GM23338 (cell line): Measurements from ENCODE around the gene SPECC1. TPM values are rescaled to one million over a fixed set of nuclear protein-coding genes. Genes with fewer than 3 reads are reported as not detected.

Experiments used
- ATAC-seq: fragments of 200-7000 bp; cut with Tn5 transposase; 3 replicates; pipeline ENCODE4 v1.9.1; 2020
- DNase-seq: peaks from one replicate; pipeline ENCODE4 v3.0.0-alpha.2; 2015; ENCODE audit warnings: low spot score
- H2AFZ ChIP-seq: fragments of 200-600 bp; sonication (generic); 2 replicates; pipeline ENCODE4 v1.8.0; 2016; ENCODE audit warnings: antibody characterized with exemption, mild to moderate bottlenecking, moderate library complexity
- H3F3A ChIP-seq: fragments of 200-600 bp; sonication (generic); replicated peaks from 2 replicates; pipeline ENCODE4 v1.8.0; 2017; ENCODE audit warnings: antibody characterized with exemption, mixed run types, low read depth
- H3K27ac ChIP-seq: fragments of 200-600 bp; sonication (generic); 2 replicates; pipeline ENCODE4 v1.6.1; 2016; ENCODE audit warnings: low read depth
- H3K27me3 ChIP-seq: fragments of 200-600 bp; sonication (generic); 2 replicates; pipeline ENCODE4 v1.8.0; 2016; ENCODE audit warnings: mild to moderate bottlenecking, mixed run types, moderate library complexity; ENCODE audit not compliant: insufficient read depth
- H3K36me3 ChIP-seq: fragments of 200-600 bp; sonication (generic); 2 replicates; pipeline ENCODE4 v1.8.0; 2016; ENCODE audit warnings: mild to moderate bottlenecking; ENCODE audit not compliant: insufficient read depth
- H3K4me1 ChIP-seq: fragments of 200-600 bp; sonication (generic); 2 replicates; pipeline ENCODE4 v1.8.0; 2016; ENCODE audit warnings: mild to moderate bottlenecking, moderate library complexity; ENCODE audit not compliant: insufficient read depth
- H3K4me2 ChIP-seq: fragments of 200-600 bp; sonication (generic); 2 replicates; pipeline ENCODE4 v1.7.1; 2017; ENCODE audit warnings: mixed run types
- H3K4me3 ChIP-seq: fragments of 200-600 bp; sonication (generic); 2 replicates; pipeline ENCODE4 v1.6.1; 2016; ENCODE audit warnings: mixed run types
- H3K79me2 ChIP-seq: fragments of 200-600 bp; sonication (generic); replicated peaks from 2 replicates; pipeline ENCODE4 v1.8.0; 2017; ENCODE audit warnings: mild to moderate bottlenecking; ENCODE audit not compliant: insufficient read depth
- H3K9me2 ChIP-seq: fragments of 200-600 bp; sonication (generic); 2 replicates; pipeline ENCODE4 v1.8.0; 2017; ENCODE audit not compliant: insufficient read depth
- H4K20me1 ChIP-seq: fragments of 200-600 bp; sonication (generic); replicated peaks from 2 replicates; pipeline ENCODE4 v1.8.0; 2017; ENCODE audit warnings: mild to moderate bottlenecking; ENCODE audit not compliant: insufficient read depth
- H3K27ac Mint-ChIP-seq: 2 replicates; pipeline ENCODE4 v1.8.0; 2020; ENCODE audit warnings: inconsistent platforms, mild to moderate bottlenecking, moderate library complexity, mixed read lengths
- H3K27me3 Mint-ChIP-seq: 3 replicates; pipeline ENCODE4 v1.8.0; 2022; ENCODE audit warnings: low read depth, mild to moderate bottlenecking, moderate library complexity, mixed read lengths, inconsistent platforms; ENCODE audit not compliant: insufficient read depth, poor library complexity
- H3K36me3 Mint-ChIP-seq: 3 replicates; pipeline ENCODE4 v1.8.0; 2021; ENCODE audit warnings: low read depth, mild to moderate bottlenecking, inconsistent platforms, moderate library complexity, mixed read lengths
- H3K4me1 Mint-ChIP-seq: 3 replicates; pipeline ENCODE4 v1.8.0; 2020; ENCODE audit warnings: mild to moderate bottlenecking, inconsistent platforms, mixed read lengths
- H3K4me3 Mint-ChIP-seq: 3 replicates; pipeline ENCODE4 v1.8.0; 2021; ENCODE audit warnings: moderate library complexity, mild to moderate bottlenecking, inconsistent platforms, mixed read lengths
- H3K9me3 Mint-ChIP-seq: 3 replicates; pipeline ENCODE4 v1.8.0; 2020; ENCODE audit warnings: moderate library complexity, mild to moderate bottlenecking, inconsistent platforms, mixed read lengths
- CREB1 ChIP-seq: fragments of 250-450 bp; sonication (Bioruptor Pico); IDR thresholded peaks from 2 replicates; pipeline ENCODE4 v1.5.0; 2020; ENCODE audit warnings: low read depth, mild to moderate bottlenecking, moderate library complexity
- CTCF ChIP-seq, 2 experiments: fragments of 200-600 bp in 1 of 2; sonication (generic) in 1 of 2; conservative IDR thresholded peaks; 2 replicates each; pipeline versions ENCODE4 v1.5.1 to v1.6.1; 2016 to 2017; ENCODE audit warnings: antibody characterized with exemption in 2 of 2, low read depth in 2 of 2, mild to moderate bottlenecking in 2 of 2, moderate library complexity in 1 of 2
- EZH2 ChIP-seq: fragments of 200-600 bp; sonication (generic); IDR thresholded peaks from one replicate; pipeline ENCODE4 v1.8.0; 2017; ENCODE audit warnings: antibody characterized with exemption, mild to moderate bottlenecking, low read depth; ENCODE audit not compliant: unreplicated experiment
- EZH2phosphoT487 ChIP-seq: fragments of 200-600 bp; sonication (generic); IDR thresholded peaks from one replicate; pipeline ENCODE4 v1.8.1; 2018; ENCODE audit warnings: antibody characterized with exemption; ENCODE audit not compliant: unreplicated experiment
- JUNB ChIP-seq: IDR thresholded peaks from one replicate; pipeline ENCODE4 v1.6.1; 2016; ENCODE audit warnings: antibody characterized with exemption; ENCODE audit not compliant: unreplicated experiment
- NANOG ChIP-seq: IDR thresholded peaks from 2 replicates; pipeline ENCODE4 v1.6.1; 2016; ENCODE audit warnings: antibody characterized with exemption, borderline replicate concordance
- POLR2AphosphoS5 ChIP-seq: IDR thresholded peaks from 2 replicates; pipeline ENCODE4 v1.6.1; 2016; ENCODE audit warnings: antibody characterized with exemption, low read depth
- STAT1 ChIP-seq: IDR thresholded peaks from one replicate; pipeline ENCODE4 v1.6.1; 2016; ENCODE audit warnings: antibody characterized with exemption; ENCODE audit not compliant: unreplicated experiment
- ZNF114 ChIP-seq: fragments of 250-450 bp; sonication (Bioruptor Pico); IDR thresholded peaks from 2 replicates; pipeline ENCODE4 v1.5.0; 2020; ENCODE audit warnings: mild to moderate bottlenecking, moderate library complexity
- ZNF331 ChIP-seq: fragments of 250-450 bp; sonication (Bioruptor Pico); IDR thresholded peaks from 2 replicates; pipeline ENCODE4 v1.5.0; 2020; ENCODE audit warnings: low read depth, mild to moderate bottlenecking, moderate library complexity
- ZNF462 ChIP-seq: fragments of 250-450 bp; sonication (Bioruptor Pico); IDR thresholded peaks from 2 replicates; pipeline ENCODE4 v1.5.0; 2020; ENCODE audit warnings: mild to moderate bottlenecking, moderate library complexity
- polyA plus RNA-seq: library from polyadenylated mRNA; unstranded; fragments of >200 nt; fragmentation: Nextera tagmentation; extraction: Ambion mirVana; gene quantifications from 2 replicates; pipeline ENCODE4 v1.2.1, GENCODE V29; 2016
- total RNA-seq: library from RNA; depleted of rRNA; stranded (reverse); fragments of >200 nt; shearing (Covaris generic); gene quantifications from 2 replicates; pipeline ENCODE4 v1.2.3, GENCODE V29; 2014
- TF ChIP-seq, protein P1 (sequence below): IDR thresholded peaks from 2 replicates; pipeline ENCODE4 v1.6.1; 2016; ENCODE audit warnings: antibody characterized with exemption
- TF ChIP-seq, protein P2 (sequence below): IDR thresholded peaks from one replicate; pipeline ENCODE4 v1.6.1; 2018; ENCODE audit warnings: antibody characterized with exemption; ENCODE audit not compliant: unreplicated experiment

The SPECC1 gene
- total and polyA plus RNA-seq, 2 experiments from 2014 or later: 42.6 to 101 TPM

- H3K79me2 ChIP-seq: no peaks in the 10 kb centered on the region
- H3K9me2 ChIP-seq: no peaks in the 10 kb centered on the region
- H3K4me3 Mint-ChIP-seq: no peak overlapping the region
- DNase-seq: no peak
- no peaks in the 10 kb centered on the region for H4K20me1 ChIP-seq
- no peak overlapping the region for H3K27ac Mint-ChIP-seq
- H3K36me3 ChIP-seq: no peaks in the 10 kb centered on the region
- no peaks in the 10 kb centered on the region for H3F3A ChIP-seq
- no peak overlapping the region for H3K4me2 ChIP-seq
- no peak overlapping the region for H3K27ac ChIP-seq
- H3K27me3 Mint-ChIP-seq: no peaks in the 10 kb centered on the region
- no peaks in the 10 kb centered on the region for H3K27me3 ChIP-seq
- H3K4me3 ChIP-seq: no peak overlapping the region
- H3K9me3 Mint-ChIP-seq: no peaks in the 10 kb centered on the region
- H2AFZ ChIP-seq: no peak overlapping the region
- TF ChIP-seq POLR2AphosphoS5 (no peak), EZH2phosphoT487 (no peak), JUNB (no peak), CREB1 (no peak), ZNF114 (CRISPR knock-in tag) (no peak), ZNF462 (CRISPR knock-in tag) (no peak), CTCF (conservative IDR thresholded peaks at IDR 0.05; ENCODE audit: low read depth in 2 of 2) (no peak), ZNF331 (no peak), NANOG (no peak), EZH2 (no peak), STAT1 (no peak)
- TF ChIP-seq, protein P1, sequence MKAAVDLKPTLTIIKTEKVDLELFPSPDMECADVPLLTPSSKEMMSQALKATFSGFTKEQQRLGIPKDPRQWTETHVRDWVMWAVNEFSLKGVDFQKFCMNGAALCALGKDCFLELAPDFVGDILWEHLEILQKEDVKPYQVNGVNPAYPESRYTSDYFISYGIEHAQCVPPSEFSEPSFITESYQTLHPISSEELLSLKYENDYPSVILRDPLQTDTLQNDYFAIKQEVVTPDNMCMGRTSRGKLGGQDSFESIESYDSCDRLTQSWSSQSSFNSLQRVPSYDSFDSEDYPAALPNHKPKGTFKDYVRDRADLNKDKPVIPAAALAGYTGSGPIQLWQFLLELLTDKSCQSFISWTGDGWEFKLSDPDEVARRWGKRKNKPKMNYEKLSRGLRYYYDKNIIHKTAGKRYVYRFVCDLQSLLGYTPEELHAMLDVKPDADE: no peak
- TF ChIP-seq, protein P2, sequence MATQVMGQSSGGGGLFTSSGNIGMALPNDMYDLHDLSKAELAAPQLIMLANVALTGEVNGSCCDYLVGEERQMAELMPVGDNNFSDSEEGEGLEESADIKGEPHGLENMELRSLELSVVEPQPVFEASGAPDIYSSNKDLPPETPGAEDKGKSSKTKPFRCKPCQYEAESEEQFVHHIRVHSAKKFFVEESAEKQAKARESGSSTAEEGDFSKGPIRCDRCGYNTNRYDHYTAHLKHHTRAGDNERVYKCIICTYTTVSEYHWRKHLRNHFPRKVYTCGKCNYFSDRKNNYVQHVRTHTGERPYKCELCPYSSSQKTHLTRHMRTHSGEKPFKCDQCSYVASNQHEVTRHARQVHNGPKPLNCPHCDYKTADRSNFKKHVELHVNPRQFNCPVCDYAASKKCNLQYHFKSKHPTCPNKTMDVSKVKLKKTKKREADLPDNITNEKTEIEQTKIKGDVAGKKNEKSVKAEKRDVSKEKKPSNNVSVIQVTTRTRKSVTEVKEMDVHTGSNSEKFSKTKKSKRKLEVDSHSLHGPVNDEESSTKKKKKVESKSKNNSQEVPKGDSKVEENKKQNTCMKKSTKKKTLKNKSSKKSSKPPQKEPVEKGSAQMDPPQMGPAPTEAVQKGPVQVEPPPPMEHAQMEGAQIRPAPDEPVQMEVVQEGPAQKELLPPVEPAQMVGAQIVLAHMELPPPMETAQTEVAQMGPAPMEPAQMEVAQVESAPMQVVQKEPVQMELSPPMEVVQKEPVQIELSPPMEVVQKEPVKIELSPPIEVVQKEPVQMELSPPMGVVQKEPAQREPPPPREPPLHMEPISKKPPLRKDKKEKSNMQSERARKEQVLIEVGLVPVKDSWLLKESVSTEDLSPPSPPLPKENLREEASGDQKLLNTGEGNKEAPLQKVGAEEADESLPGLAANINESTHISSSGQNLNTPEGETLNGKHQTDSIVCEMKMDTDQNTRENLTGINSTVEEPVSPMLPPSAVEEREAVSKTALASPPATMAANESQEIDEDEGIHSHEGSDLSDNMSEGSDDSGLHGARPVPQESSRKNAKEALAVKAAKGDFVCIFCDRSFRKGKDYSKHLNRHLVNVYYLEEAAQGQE: no peak
- no peak for ATAC-seq
- peaks cover 3% of the 10 kb centered on the region; the same call in 1 of the 3 replicates for H3K4me1 Mint-ChIP-seq
- H3K4me1 ChIP-seq: no peaks in the 10 kb centered on the region
- no peaks in the 10 kb centered on the region for H3K36me3 Mint-ChIP-seq
Observed at GRCh38 chr17:20028443-20028842, 19.3 kb downstream of the SPECC1 start.
